ENCODE results near the gene RLF.

DNA sequence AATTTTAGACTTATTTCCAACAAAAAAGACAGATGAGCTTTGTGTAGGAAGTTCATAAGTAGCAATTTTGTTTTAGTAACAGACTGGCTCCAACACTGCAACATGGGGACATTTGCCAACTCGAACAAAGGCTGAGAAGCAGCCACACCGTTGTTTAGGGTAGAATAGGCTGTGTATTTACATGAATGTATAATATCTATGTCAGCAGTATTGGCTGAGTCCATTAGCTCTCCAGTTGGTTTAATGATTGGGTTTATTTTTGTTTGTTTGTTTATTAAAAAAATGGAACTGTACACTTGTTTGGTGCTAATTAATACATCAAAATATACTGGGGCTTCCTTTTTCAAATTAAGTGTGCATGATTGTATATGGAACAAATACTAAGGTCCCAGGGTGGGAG is 79.2 kb downstream of the RLF start:
- no peak for TF ChIP-seq POLR2A (IDR thresholded peaks at IDR 0.05; ENCODE audit: low read depth, low read length)
- no peak for TF ChIP-seq POLR2AphosphoS5 (IDR thresholded peaks at IDR 0.05; ENCODE audit: low read depth, low read length)
- TF ChIP-seq TAF1 (IDR thresholded peaks at IDR 0.05; ENCODE audit: low read depth, low read length): no peak
